Measurements from ENCODE around the gene PKIG. TPM values are rescaled to one million over a fixed set of nuclear protein-coding genes. Genes with fewer than 3 reads are reported as not detected.

The PKIG gene
- total and polyA plus RNA-seq, 9 of the 15 experiments (the other 6 are each of a cell fraction or from before 2014, with no cell fraction given), result 0.13 to 7.0 (median 4.7) TPM

- TF ChIP-seq ZNF407 (IDR thresholded peaks at IDR 0.05; ENCODE audit: low read depth), result no peak
- TF ChIP-seq NFIC (IDR thresholded peaks at IDR 0.05), result no peak; the same call in 1 of the 2 replicates
- no peak for TF ChIP-seq ZEB2 (IDR thresholded peaks at IDR 0.05)
- TF ChIP-seq CBFA2T2 (conservative IDR thresholded peaks at IDR 0.05), result peak; percentile 85
- no peak for TF ChIP-seq ILF3 (IDR thresholded peaks at IDR 0.05; ENCODE audit: borderline replicate concordance)
- TF ChIP-seq SAP30 (IDR thresholded peaks at IDR 0.05; ENCODE audit: borderline replicate concordance, insufficient read depth, low read depth, low read length, poor library complexity, severe bottlenecking), result no peak
- peak; percentile 88 for TF ChIP-seq ARID1B (IDR thresholded peaks at IDR 0.05)
- no peak for TF ChIP-seq ZNF75A (CRISPR knock-in tag; IDR thresholded peaks at IDR 0.05)
- TF ChIP-seq TAL1 (IDR thresholded peaks at IDR 0.05), result peak; percentile 79
- no peak for TF ChIP-seq CHD4 (IDR thresholded peaks at IDR 0.05; ENCODE audit: insufficient read depth, insufficient replicate concordance, low read depth, low read length, poor library complexity, severe bottlenecking)
- no peak for TF ChIP-seq GABPA (tag; conservative IDR thresholded peaks at IDR 0.05; ENCODE audit: low read depth)
- TF ChIP-seq HMG20B (CRISPR knock-in tag; IDR thresholded peaks at IDR 0.05), result no peak
- no peak for TF ChIP-seq HMG20A (CRISPR knock-in tag; conservative IDR thresholded peaks at IDR 0.05)
- peak; percentile 89 for TF ChIP-seq TEAD4 (IDR thresholded peaks at IDR 0.05; ENCODE audit: low read length)
- TF ChIP-seq TEAD4 (CRISPR knock-in tag; IDR thresholded peaks at IDR 0.05; ENCODE audit: borderline replicate concordance), result no peak
- no peak for TF ChIP-seq PBX2 (CRISPR knock-in tag; IDR thresholded peaks at IDR 0.05; ENCODE audit: low read depth)
- TF ChIP-seq PBX2 (tag; conservative IDR thresholded peaks at IDR 0.05; ENCODE audit: low read depth), result peak; percentile 95
- no peak for TF ChIP-seq EHMT2 (IDR thresholded peaks at IDR 0.05)
- peak; percentile 81 for TF ChIP-seq MTA2 (IDR thresholded peaks at IDR 0.05; ENCODE audit: low read depth)
- TF ChIP-seq JUND (IDR thresholded peaks at IDR 0.05; ENCODE audit: borderline replicate concordance, low read depth, low read length), result no peak
- TF ChIP-seq JUND (tag; IDR thresholded peaks at IDR 0.05; ENCODE audit: borderline replicate concordance, low read depth, low read length), result no peak; the same call in 2 of the 3 replicates
These were observed 30.3 kb upstream of the PKIG start (continued) for GRCh38 chr20:44552050-44552449.

Data from K562 (cell line).